HG03571 (cell line): Measurements from ENCODE around the gene C1GALT1C1.

ENCODE experiments used
- ATAC-seq: cut with Tn5 transposase; IDR thresholded peaks from one replicate; pipeline ENCODE4 v1.9.1; 2021; ENCODE audit not compliant: unreplicated experiment

Gene C1GALT1C1

GRCh38 chrX:120585702-120586101 is 44.2 kb downstream of the C1GALT1C1 start:
- no peak for ATAC-seq
